Skeletal muscle tissue (tissue), 4 donors: ENCODE results near the gene RAB20. TPM values are rescaled to one million over a fixed set of nuclear protein-coding genes. Genes with fewer than 3 reads are reported as not detected.
"Not testable (repeated sequence)": the region's sequence is repeated elsewhere in the genome, so short reads cannot be mapped to it uniquely, and the experiment has no call there.

Experiments
- H3K27ac ChIP-seq: one replicate; pipeline ENCODE4 v1.7.0; 2013; ENCODE audit warnings: mild to moderate bottlenecking, low read depth, low read length, inconsistent platforms
- H3K27me3 ChIP-seq, 3 donors: one replicate each; pipeline ENCODE4 v1.7.0; 2013; ENCODE audit warnings: low read length in 3 of 3; ENCODE audit not compliant: control insufficient read depth in 3 of 3, insufficient read depth in 3 of 3
- H3K36me3 ChIP-seq, 3 donors: one replicate each; pipeline ENCODE4 v1.7.0; 2013; ENCODE audit warnings: low read length in 3 of 3; ENCODE audit not compliant: control insufficient read depth in 3 of 3, insufficient read depth in 3 of 3
- H3K4me1 ChIP-seq, 3 donors: one replicate each; pipeline ENCODE4 v1.7.0; 2013; ENCODE audit warnings: low read length in 3 of 3, mild to moderate bottlenecking in 3 of 3; ENCODE audit not compliant: control insufficient read depth in 3 of 3, insufficient read depth in 3 of 3
- H3K4me3 ChIP-seq, 3 donors: one replicate each; pipeline ENCODE4 v1.7.0; 2013; ENCODE audit warnings: low read length in 3 of 3
- H3K9ac ChIP-seq, 3 donors: one replicate each; pipeline ENCODE4 v1.7.0; 2013; ENCODE audit warnings: low read length in 3 of 3, mild to moderate bottlenecking in 3 of 3, moderate library complexity in 2 of 3, low read depth in 1 of 3
- H3K9me3 ChIP-seq, 3 donors: one replicate each; pipeline ENCODE4 v1.7.0; 2013; ENCODE audit warnings: low read length in 3 of 3; ENCODE audit not compliant: control insufficient read depth in 3 of 3
- total RNA-seq: library from RNA; depleted of rRNA; stranded (reverse); fragments of >200 nt; gene quantifications from one replicate; pipeline ENCODE4 v1.2.3, GENCODE V29; 2014
- donor health status: Osteomylitis.

Gene RAB20
- total RNA-seq, 1 donor from 2014 or later: 7.3 TPM

- H3K36me3 ChIP-seq: peaks cover 18 to 32% (median 29%) of the 10 kb centered on the region in 3 donors
- not testable (repeated sequence) for H3K27me3 ChIP-seq, H3K9ac ChIP-seq, H3K9me3 ChIP-seq, H3K27ac ChIP-seq, H3K4me3 ChIP-seq, H3K4me1 ChIP-seq
Observed at GRCh38 chr13:110486880-110487279, 74.6 kb downstream of the RAB20 start.

GRCh38 chr13:110486061-110486715, 75.3 kb downstream of the RAB20 start:
- no peak overlapping the region for H3K4me3 ChIP-seq
- H3K36me3 ChIP-seq: peaks cover 13 to 29% (median 25%) of the 10 kb centered on the region in 3 donors
- no peaks in the 10 kb centered on the region for H3K4me1 ChIP-seq
- H3K9me3 ChIP-seq: no peaks in the 10 kb centered on the region
- no peak overlapping the region for H3K27ac ChIP-seq
- H3K9ac ChIP-seq: no peak overlapping the region
- no peaks in the 10 kb centered on the region for H3K27me3 ChIP-seq

GRCh38 chr13:110485604-110486003, 75.9 kb downstream of the RAB20 start:
- H3K4me3 ChIP-seq: no peak overlapping the region
- no peak overlapping the region for H3K27ac ChIP-seq
- H3K9me3 ChIP-seq: no peaks in the 10 kb centered on the region
- H3K4me1 ChIP-seq: no peaks in the 10 kb centered on the region
- H3K27me3 ChIP-seq: no peaks in the 10 kb centered on the region
- no peak overlapping the region for H3K9ac ChIP-seq
- H3K36me3 ChIP-seq: peaks cover 13 to 25% (median 19%) of the 10 kb centered on the region in 3 donors

- H3K9ac ChIP-seq: no peak overlapping the region
- H3K36me3 ChIP-seq: peaks cover 13 to 25% (median 22%) of the 10 kb centered on the region in 3 donors
- no peaks in the 10 kb centered on the region for H3K9me3 ChIP-seq
- H3K4me3 ChIP-seq: no peak overlapping the region
- no peaks in the 10 kb centered on the region for H3K4me1 ChIP-seq
- no peaks in the 10 kb centered on the region for H3K27me3 ChIP-seq
- H3K27ac ChIP-seq: no peak overlapping the region
Observed at GRCh38 chr13:110484290-110485048, 77.1 kb downstream of the RAB20 start.

- no peak overlapping the region for H3K9ac ChIP-seq
- H3K4me1 ChIP-seq: peaks cover 0 to 5% (median 0%) of the 10 kb centered on the region in 3 donors
- no peak overlapping the region for H3K4me3 ChIP-seq
- peaks cover 13 to 24% (median 23%) of the 10 kb centered on the region in 3 donors for H3K36me3 ChIP-seq
- H3K27me3 ChIP-seq: no peaks in the 10 kb centered on the region
- H3K27ac ChIP-seq: no peak overlapping the region
- no peaks in the 10 kb centered on the region for H3K9me3 ChIP-seq
Observed at GRCh38 chr13:110483386-110483968, 78.0 kb downstream of the RAB20 start.

- Histone ChIP-seq H3K9ac (no peak overlapping the region), H3K4me1 (peaks cover 0 to 14% (median 6%) of the 10 kb centered on the region in 3 donors), H3K9me3 (no peaks in the 10 kb centered on the region), H3K36me3 (peaks cover 20 to 33% (median 29%) of the 10 kb centered on the region in 3 donors), H3K27ac (no peak overlapping the region), H3K27me3 (no peaks in the 10 kb centered on the region), H3K4me3 (no peak overlapping the region)
Observed at GRCh38 chr13:110480161-110480560, 81.4 kb downstream of the RAB20 start.

GRCh38 chr13:110479648-110480047, 81.9 kb downstream of the RAB20 start:
- Histone ChIP-seq H3K9me3 (no peaks in the 10 kb centered on the region), H3K36me3 (peaks cover 24 to 37% (median 30%) of the 10 kb centered on the region in 3 donors), H3K4me1 (peaks cover 0 to 14% (median 6%) of the 10 kb centered on the region in 3 donors), H3K27ac (no peak overlapping the region), H3K4me3 (no peak overlapping the region), H3K27me3 (no peaks in the 10 kb centered on the region), H3K9ac (no peak overlapping the region)

- H3K9me3 ChIP-seq: no peaks in the 10 kb centered on the region
- no peaks in the 10 kb centered on the region for H3K27me3 ChIP-seq
- H3K9ac ChIP-seq: no peak overlapping the region
- no peak overlapping the region for H3K27ac ChIP-seq
- peaks cover 27 to 38% (median 29%) of the 10 kb centered on the region in 3 donors for H3K36me3 ChIP-seq
- H3K4me3 ChIP-seq: no peak overlapping the region
- H3K4me1 ChIP-seq: peaks cover 0 to 14% (median 6%) of the 10 kb centered on the region in 3 donors
Observed at GRCh38 chr13:110479215-110479545, 82.3 kb downstream of the RAB20 start.

- Histone ChIP-seq H3K9ac (no peak overlapping the region), H3K4me3 (no peak overlapping the region), H3K27me3 (no peaks in the 10 kb centered on the region), H3K4me1 (peaks cover 0 to 14% (median 6%) of the 10 kb centered on the region in 3 donors), H3K27ac (no peak overlapping the region), H3K9me3 (no peaks in the 10 kb centered on the region), H3K36me3 (peaks cover 27 to 40% (median 29%) of the 10 kb centered on the region in 3 donors)
Observed at GRCh38 chr13:110478405-110479214, 82.9 kb downstream of the RAB20 start.
